Loucy (cell line): Measurements from ENCODE around the gene ADRA1B.

Experiments
- H2AFZ ChIP-seq: fragments of 200-600 bp; sonication (generic); 2 replicates; pipeline ENCODE4 v1.6.0; 2016; ENCODE audit warnings: antibody characterized with exemption, mild to moderate bottlenecking, low read length, moderate library complexity
- H3F3A ChIP-seq: fragments of 200-600 bp; 2 replicates; pipeline ENCODE4 v1.6.0; 2016; ENCODE audit warnings: antibody characterized with exemption, low read depth, mild to moderate bottlenecking
- H3K27me3 ChIP-seq: fragments of 200-600 bp; sonication (generic); 2 replicates; pipeline ENCODE4 v1.6.1; 2014; ENCODE audit warnings: low read length, mild to moderate bottlenecking; ENCODE audit not compliant: insufficient read depth, poor library complexity, severe bottlenecking
- H3K36me3 ChIP-seq: fragments of 200-600 bp; sonication (generic); 2 replicates; pipeline ENCODE4 v1.6.1; 2016; ENCODE audit warnings: low read length; ENCODE audit not compliant: insufficient read depth
- H3K4me1 ChIP-seq: fragments of 200-600 bp; sonication (generic); 2 replicates; pipeline ENCODE4 v1.5.1; 2014; ENCODE audit warnings: low read length, mild to moderate bottlenecking; ENCODE audit not compliant: insufficient read depth, poor library complexity, severe bottlenecking
- H3K4me2 ChIP-seq: fragments of 200-600 bp; sonication (generic); 2 replicates; pipeline ENCODE4 v1.6.0; 2014; ENCODE audit warnings: antibody characterized with exemption, low read length, low read depth, mild to moderate bottlenecking; ENCODE audit not compliant: poor library complexity, severe bottlenecking
- H3K4me3 ChIP-seq: fragments of 200-600 bp; sonication (generic); 2 replicates; pipeline ENCODE4 v1.5.1; 2014; ENCODE audit warnings: low read length, mild to moderate bottlenecking, mixed read lengths; ENCODE audit not compliant: poor library complexity, severe bottlenecking
- H3K79me2 ChIP-seq: fragments of 200-600 bp; sonication (generic); 2 replicates; pipeline ENCODE4 v1.6.1; 2014; ENCODE audit warnings: low read length; ENCODE audit not compliant: insufficient read depth
- H3K9ac ChIP-seq: fragments of 200-600 bp; sonication (generic); 2 replicates; pipeline ENCODE4 v1.6.0; 2014; ENCODE audit warnings: mild to moderate bottlenecking, low read depth, low read length, moderate library complexity; ENCODE audit not compliant: poor library complexity, severe bottlenecking
- H3K9me2 ChIP-seq: fragments of 200-600 bp; sonication (generic); replicated peaks from 2 replicates; pipeline ENCODE4 v1.6.1; 2016; ENCODE audit warnings: low read depth, low read length, mixed read lengths
- H3K9me3 ChIP-seq: fragments of 200-600 bp; sonication (generic); 2 replicates; pipeline ENCODE4 v1.6.1; 2014; ENCODE audit warnings: mild to moderate bottlenecking, antibody characterized with exemption, low read length, low read depth; ENCODE audit not compliant: insufficient read depth
- H4K20me1 ChIP-seq: fragments of 200-600 bp; sonication (generic); 2 replicates; pipeline ENCODE4 v1.6.0; 2014; ENCODE audit warnings: antibody characterized with exemption, low read length, mild to moderate bottlenecking; ENCODE audit not compliant: insufficient read depth, poor library complexity, severe bottlenecking
- CTCF ChIP-seq: fragments of 200-600 bp; sonication (generic); conservative IDR thresholded peaks from 2 replicates; pipeline ENCODE4 v1.5.1; 2014; ENCODE audit warnings: mild to moderate bottlenecking, antibody characterized with exemption, low read length
- EZH2phosphoT487 ChIP-seq: fragments of 200-600 bp; IDR thresholded peaks from 2 replicates; pipeline ENCODE4 v1.6.1; 2018; ENCODE audit warnings: antibody characterized with exemption, mild to moderate bottlenecking, moderate library complexity, borderline replicate concordance

Gene ADRA1B

GRCh38 chr5:159910207-159910842 is 6.0 kb upstream of the ADRA1B start:
- Histone ChIP-seq H3K9me3 (no peaks in the 10 kb centered on the region), H3K9ac (no peak overlapping the region), H3K36me3 (no peaks in the 10 kb centered on the region), H2AFZ (no peak overlapping the region), H3K4me3 (no peak overlapping the region), H3K27me3 (peaks cover 1% of the 10 kb centered on the region), H3K9me2 (no peaks in the 10 kb centered on the region), H3K4me2 (no peak overlapping the region), H4K20me1 (no peaks in the 10 kb centered on the region), H3F3A (no peaks in the 10 kb centered on the region), H3K4me1 (peaks cover under 1% of the 10 kb centered on the region), H3K79me2 (no peaks in the 10 kb centered on the region)
- TF ChIP-seq EZH2phosphoT487 (no peak), CTCF (no peak)

GRCh38 chr5:159910843-159911229 is 5.4 kb upstream of the ADRA1B start:
- Histone ChIP-seq H3K36me3 (no peaks in the 10 kb centered on the region), H2AFZ (no peak overlapping the region), H4K20me1 (no peaks in the 10 kb centered on the region), H3K9me3 (no peaks in the 10 kb centered on the region), H3F3A (no peaks in the 10 kb centered on the region), H3K4me2 (no peak overlapping the region), H3K79me2 (no peaks in the 10 kb centered on the region), H3K27me3 (peaks cover 6% of the 10 kb centered on the region), H3K9ac (no peak overlapping the region), H3K4me3 (no peak overlapping the region), H3K9me2 (no peaks in the 10 kb centered on the region), H3K4me1 (no peaks in the 10 kb centered on the region)
- TF ChIP-seq CTCF (no peak), EZH2phosphoT487 (no peak)

- Histone ChIP-seq H3K27me3 (peaks cover 8% of the 10 kb centered on the region), H3F3A (no peaks in the 10 kb centered on the region), H3K9me2 (no peaks in the 10 kb centered on the region), H3K4me3 (no peak overlapping the region), H3K9me3 (no peaks in the 10 kb centered on the region), H3K4me1 (no peaks in the 10 kb centered on the region), H3K4me2 (no peak overlapping the region), H3K79me2 (no peaks in the 10 kb centered on the region), H4K20me1 (no peaks in the 10 kb centered on the region), H3K36me3 (no peaks in the 10 kb centered on the region), H2AFZ (no peak overlapping the region), H3K9ac (no peak overlapping the region)
- TF ChIP-seq EZH2phosphoT487 (no peak), CTCF (no peak)
These were observed 4.9 kb upstream of the ADRA1B start for GRCh38 chr5:159911349-159911748.
